ENCODE data around the gene AIFM2. TPM values are rescaled to one million over a fixed set of nuclear protein-coding genes. Genes with fewer than 3 reads are reported as not detected.

The AIFM2 gene
- total and polyA plus RNA-seq, 8 donors: 6.0 to 17.5 (median 7.2) TPM

GRCh38 chr10:70093335-70093944, 39.2 kb downstream of the AIFM2 start:
- no peak overlapping the region for H3K27ac ChIP-seq
- intact Hi-C loops (cut with DNase I): no loop called here
- H3K9me3 ChIP-seq: no peaks in the 10 kb centered on the region
- DNase-seq (no peak), ATAC-seq (no peak)
- H3K4me3 ChIP-seq: no peak overlapping the region
- no peaks in the 10 kb centered on the region for H3K4me1 ChIP-seq
- H3K27me3 ChIP-seq: no peaks in the 10 kb centered on the region
- TF ChIP-seq CTCF (IDR thresholded peaks at IDR 0.05): no peak
- H3K36me3 ChIP-seq: peaks cover 0 to 21% of the 10 kb centered on the region in 2 donors

- Histone ChIP-seq H3K36me3 (peaks cover 0 to 21% of the 10 kb centered on the region in 2 donors), H3K27ac (no peak overlapping the region), H3K27me3 (no peaks in the 10 kb centered on the region), H3K4me3 (no peak overlapping the region), H3K9me3 (no peaks in the 10 kb centered on the region), H3K4me1 (no peaks in the 10 kb centered on the region)
- no peak for ATAC-seq
- DNase-seq: no peak
- intact Hi-C loops (cut with DNase I): no loop called here
- no peak for TF ChIP-seq CTCF (IDR thresholded peaks at IDR 0.05)
These were observed 40.3 kb downstream of the AIFM2 start for GRCh38 chr10:70092389-70092718.

GRCh38 chr10:70090951-70091350, 41.7 kb downstream of the AIFM2 start:
- Histone ChIP-seq H3K4me3 (no peak overlapping the region), H3K4me1 (no peaks in the 10 kb centered on the region), H3K9me3 (no peaks in the 10 kb centered on the region), H3K27me3 (no peaks in the 10 kb centered on the region), H3K27ac (no peak overlapping the region), H3K36me3 (peaks cover 0 to 15% of the 10 kb centered on the region in 2 donors)
- no peak for ATAC-seq
- intact Hi-C loops (cut with DNase I): no loop called here
- no peak for DNase-seq
- no peak for TF ChIP-seq CTCF (IDR thresholded peaks at IDR 0.05)

GRCh38 chr10:70090013-70090412, 42.6 kb downstream of the AIFM2 start:
- intact Hi-C loops (cut with DNase I): no loop called here
- Histone ChIP-seq H3K27ac (no peak overlapping the region), H3K27me3 (no peaks in the 10 kb centered on the region), H3K4me3 (no peak overlapping the region), H3K4me1 (no peaks in the 10 kb centered on the region), H3K9me3 (no peaks in the 10 kb centered on the region), H3K36me3 (peaks cover 0 to 15% of the 10 kb centered on the region in 2 donors)
- TF ChIP-seq CTCF (IDR thresholded peaks at IDR 0.05): no peak
- ATAC-seq: no peak
- DNase-seq: no peak

GRCh38 chr10:70088308-70088698, 44.3 kb downstream of the AIFM2 start:
- no peak for ATAC-seq
- no peak for DNase-seq
- intact Hi-C loops (cut with DNase I): no loop called here
- H3K27ac ChIP-seq: no peak overlapping the region
- H3K27me3 ChIP-seq: no peaks in the 10 kb centered on the region
- H3K36me3 ChIP-seq: peaks cover 0 to 2% of the 10 kb centered on the region in 2 donors
- H3K4me3 ChIP-seq: no peak overlapping the region
- no peaks in the 10 kb centered on the region for H3K9me3 ChIP-seq
- no peak for TF ChIP-seq CTCF (IDR thresholded peaks at IDR 0.05)
- H3K4me1 ChIP-seq: no peaks in the 10 kb centered on the region

All from left lung (tissue), 10 donors.